GM21367 (cell line): ENCODE data around the gene ARHGAP32.

Experiments
- ATAC-seq: cut with Tn5 transposase; IDR thresholded peaks from one replicate; pipeline ENCODE4 v1.9.1; 2021; ENCODE audit not compliant: unreplicated experiment

ARHGAP32 gene

GRCh38 chr11:129192150-129192549 is at the start of gene ARHGAP32:
Gene ARHGAP32 (minus strand): TSS chr11:129192325. CDS start chr11:129192198, 127 bp downstream.
- no peak for ATAC-seq

- ATAC-seq = no peak
Measured at GRCh38 chr11:129239207-129239606, 47.1 kb upstream of the ARHGAP32 start.

- no peak for ATAC-seq
Measured at GRCh38 chr11:129237880-129238638, 45.9 kb upstream of the ARHGAP32 start.

DNA sequence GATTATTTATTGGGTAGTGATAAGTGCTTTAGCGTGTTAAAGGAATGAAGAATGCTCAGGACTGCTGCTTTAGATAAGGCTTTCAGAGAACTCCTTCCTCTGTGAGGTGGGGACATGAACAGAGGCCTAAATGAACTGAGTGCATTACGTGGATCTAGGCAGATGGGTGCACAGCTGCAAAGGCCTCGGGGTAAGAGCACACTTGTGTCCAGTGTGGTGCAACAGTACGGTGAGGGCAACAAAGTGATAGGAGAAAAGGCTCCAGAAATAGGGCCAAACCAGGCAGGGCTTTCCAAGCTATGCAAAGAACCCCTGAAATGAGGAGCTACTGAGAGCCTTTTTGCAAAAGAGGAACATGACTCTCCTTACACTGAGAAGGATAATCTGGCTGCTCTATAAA is 45.3 kb upstream of the ARHGAP32 start:
- no peak for ATAC-seq

GRCh38 chr11:129236850-129237249 is 44.7 kb upstream of the ARHGAP32 start:
- no peak for ATAC-seq

DNA sequence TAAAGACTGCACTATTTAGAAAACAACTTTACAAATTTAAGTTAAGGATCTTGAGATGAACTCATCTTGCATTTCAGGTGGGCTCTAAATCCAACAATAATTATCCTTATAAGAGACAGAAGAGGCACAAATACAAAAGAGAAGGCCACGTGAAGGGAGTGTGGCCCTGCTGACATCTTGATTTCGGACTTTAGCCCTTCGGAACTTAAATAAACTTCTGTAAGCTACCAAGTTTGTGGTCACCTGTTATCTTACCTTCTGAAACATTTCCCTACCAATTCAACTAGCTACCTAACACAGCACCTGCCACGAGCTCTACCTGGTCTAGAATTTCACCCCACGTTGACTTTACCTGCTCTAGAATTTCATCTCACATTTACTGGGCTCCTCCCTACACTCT is 42.9 kb upstream of the ARHGAP32 start:
- no peak for ATAC-seq

GRCh38 chr11:129230006-129230405 is 37.9 kb upstream of the ARHGAP32 start:
- no peak for ATAC-seq

GRCh38 chr11:129226207-129226798 is 34.2 kb upstream of the ARHGAP32 start:
- ATAC-seq = no peak

GRCh38 chr11:129225190-129225589 is 33.1 kb upstream of the ARHGAP32 start:
- ATAC-seq = no peak

DNA sequence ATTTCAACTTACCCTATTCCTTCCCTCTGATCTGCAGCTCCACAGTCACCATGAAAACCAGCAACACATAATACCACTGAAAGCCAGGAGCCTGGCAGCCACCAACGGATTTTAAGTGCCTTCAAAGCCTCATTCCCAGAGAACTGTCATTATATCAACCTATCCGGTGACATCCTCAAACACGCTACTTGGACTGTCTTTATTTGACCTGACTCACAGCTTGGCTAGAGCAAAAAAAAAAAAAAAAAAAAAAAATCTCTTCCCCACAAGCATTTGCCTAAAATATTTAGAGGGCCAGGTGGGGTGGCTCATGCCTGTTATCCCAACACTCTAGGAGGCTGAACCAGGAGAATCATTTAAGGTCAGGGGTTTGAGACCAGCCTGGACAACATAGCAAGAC is 32.4 kb upstream of the ARHGAP32 start:
- ATAC-seq = no peak

- no peak for ATAC-seq
Measured at GRCh38 chr11:129223701-129224149, 31.6 kb upstream of the ARHGAP32 start.

GRCh38 chr11:129223260-129223659 is 31.1 kb upstream of the ARHGAP32 start:
- ATAC-seq = no peak

DNA sequence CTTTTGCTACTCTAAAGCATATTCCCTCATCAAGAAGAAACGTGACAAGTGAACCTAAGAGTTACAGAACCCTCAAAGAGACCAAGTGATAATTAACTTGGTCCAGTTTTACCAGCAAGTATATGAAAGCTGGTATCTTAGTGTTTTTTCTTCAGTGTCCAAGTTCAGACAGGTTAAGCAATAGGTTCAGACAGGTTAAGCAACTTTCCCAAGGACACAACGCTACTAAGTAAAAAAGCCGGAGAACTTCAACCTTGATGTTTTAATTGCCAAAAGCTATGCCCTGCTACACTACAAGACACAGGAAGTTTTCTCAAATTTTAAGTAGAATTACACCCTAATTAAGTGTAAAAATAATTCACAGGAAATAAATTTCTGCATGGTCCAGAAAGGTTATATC is 30.0 kb upstream of the ARHGAP32 start:
- no peak for ATAC-seq

DNA sequence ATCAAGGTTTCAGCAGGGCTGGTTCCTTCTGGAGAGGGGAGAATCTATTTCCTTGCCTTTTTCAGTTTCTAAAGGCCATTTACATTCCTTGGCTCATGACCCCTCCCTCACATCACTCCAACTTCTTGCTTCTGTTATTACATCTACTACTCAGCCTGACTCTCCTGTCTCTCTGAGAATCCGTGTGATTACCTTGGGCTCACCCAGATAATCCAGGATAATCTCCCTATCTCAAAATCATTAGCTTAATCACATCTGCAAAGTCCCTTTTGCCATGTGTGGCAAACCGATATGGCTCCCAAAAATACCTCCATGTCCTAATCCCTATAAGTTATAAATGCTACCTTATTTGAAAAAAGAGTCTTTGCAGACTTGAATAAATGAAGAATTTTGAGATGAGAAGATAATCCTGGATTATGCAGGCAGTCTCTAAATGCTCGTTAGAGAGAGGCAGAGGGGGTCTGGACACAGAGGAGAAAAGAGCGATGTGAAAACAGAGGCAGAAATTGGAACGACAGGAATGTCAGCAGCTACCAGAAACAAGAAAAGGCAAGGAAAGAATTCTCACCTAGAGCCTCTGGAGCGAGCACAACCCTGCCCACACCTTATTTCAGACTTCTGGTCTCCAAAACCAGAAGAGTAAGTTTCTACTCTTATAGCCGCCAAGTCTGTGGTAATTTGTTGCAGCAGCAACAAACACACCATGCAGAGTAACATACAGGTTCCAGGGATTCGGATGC is 23.6 kb upstream of the ARHGAP32 start:
- no peak for ATAC-seq

- no peak for ATAC-seq
Measured at GRCh38 chr11:129214710-129215295, 22.7 kb upstream of the ARHGAP32 start.

- no peak for ATAC-seq
Measured at GRCh38 chr11:129213261-129213660, 21.1 kb upstream of the ARHGAP32 start.

DNA sequence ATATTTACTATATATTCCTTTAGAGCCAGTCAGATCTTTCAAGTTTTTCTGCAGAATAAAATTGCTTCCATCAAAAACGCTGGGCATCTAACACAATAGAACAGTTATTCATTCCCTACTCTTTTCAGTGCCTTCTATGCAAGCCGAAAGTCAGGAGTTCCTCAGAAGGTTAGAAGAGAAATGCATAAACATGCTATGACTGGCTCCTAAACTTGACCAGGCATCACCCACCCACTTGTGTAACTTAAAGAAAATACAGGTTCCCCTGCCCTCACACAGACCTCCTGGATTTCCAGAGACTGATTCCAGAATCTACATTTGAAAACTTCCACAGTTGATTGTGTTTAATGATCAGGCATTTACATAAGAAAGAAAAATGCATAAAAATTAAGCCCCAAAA is 19.3 kb upstream of the ARHGAP32 start:
- no peak for ATAC-seq

GRCh38 chr11:129210831-129211181 is 18.7 kb upstream of the ARHGAP32 start:
- no peak for ATAC-seq

GRCh38 chr11:129209891-129210830 is 18.0 kb upstream of the ARHGAP32 start:
- no peak for ATAC-seq

- ATAC-seq = no peak
Measured at GRCh38 chr11:129208863-129209262, 16.7 kb upstream of the ARHGAP32 start.
